Right lobe of liver (tissue), 6 donors: ENCODE data around the gene HES3. TPM values are rescaled to one million over a fixed set of nuclear protein-coding genes. Genes with fewer than 3 reads are reported as not detected.

Experiments used
- ATAC-seq, 4 donors: fragments of 200-7000 bp; cut with Tn5 transposase; one replicate each; pipeline ENCODE4 v1.9.1; 2020; ENCODE audit warnings: mild to moderate bottlenecking in 4 of 4, moderate library complexity in 4 of 4
- DNase-seq, 3 donors: peaks; one replicate each; pipeline ENCODE4 v3.0.0-alpha.2; 2020
- H3K27ac ChIP-seq, 3 donors: fragments of 200-600 bp; one replicate each; pipeline ENCODE4 v1.8.0; 2022
- H3K27me3 ChIP-seq, 2 donors: fragments of 200-600 bp; one replicate each; pipeline ENCODE4 v1.8.0; 2022
- H3K36me3 ChIP-seq, 4 donors: fragments of 200-600 bp; sonication (generic) in 1 of 4; one replicate each; pipeline versions ENCODE4 v1.5.1 to v1.8.0; 2017 to 2022; ENCODE audit warnings: control low read depth in 1 of 4
- H3K4me1 ChIP-seq, 4 donors: fragments of 200-600 bp; sonication (generic) in 1 of 4; one replicate each; pipeline versions ENCODE4 v1.5.1 to v1.8.0; 2017 to 2022; ENCODE audit warnings: control low read depth in 1 of 4
- H3K4me3 ChIP-seq, 3 donors: fragments of 200-600 bp; one replicate each; pipeline ENCODE4 v1.8.0; 2022
- H3K9me3 ChIP-seq, 4 donors: fragments of 200-600 bp; sonication (generic) in 1 of 4; one replicate each; pipeline versions ENCODE4 v1.5.1 to v1.8.0; 2017 to 2022; ENCODE audit warnings: control low read depth in 1 of 4
- POLR2A ChIP-seq: fragments of 450-650 bp; IDR thresholded peaks from one replicate; pipeline ENCODE4 v1.6.1; 2017; ENCODE audit warnings: antibody characterized with exemption, mild to moderate bottlenecking
- WGBS: methylation state at CpG from one replicate; pipeline ENCODE4 v1.1.6; 2018; ENCODE audit warnings: low coverage, low lambda C conversion rate; ENCODE audit not compliant: insufficient coverage; ENCODE audit errors: missing lambda C conversion rate; 5-methylcytosine and 5-hydroxymethylcytosine counted together
- intact Hi-C, 2 donors: fragments of 100-400 bp; cut with DNase I; formaldehyde crosslinking; loops; one replicate each; pipeline versions ENCODE4 v1.11.2 to v1.14.1; 2022
- total RNA-seq, 6 experiments: library from RNA; depleted of rRNA in 2 of 6; stranded (reverse); fragments of >200 nt in 2 of 6; fragmentation: NEBNext Ultra II Directional in 3 of 6; extraction: Animal tissue kit (Norgen Biotek cat#: 25700) in 3 of 6; gene quantifications; one replicate each; pipeline versions ENCODE4 v1.1.0 to v1.2.4, GENCODE V29; 2016 to 2023
- TF ChIP-seq, protein P1 (sequence below), 4 donors: fragments of 200-600 bp in 3 of 4; fragments of 450-650 bp in 1 of 4; IDR thresholded peaks; one replicate each; pipeline versions ENCODE4 v1.5.1 to v1.8.0; 2016 to 2022; ENCODE audit warnings: antibody characterized with exemption in 4 of 4, mild to moderate bottlenecking in 2 of 4
- donor health status: DM: no; HTN: yes; CAD: no.
- donor health status: DM: no; HTN: no; CAD: no.
- donor health status: DM: no; HTN: no; CAD: no.
- donor health status: DM: no; HTN: yes; CAD: no.
- donor health status: DM: no; HTN: yes; CAD: no.

Gene HES3
- total RNA-seq, 6 experiments from 2014 or later, result not detected

DNA sequence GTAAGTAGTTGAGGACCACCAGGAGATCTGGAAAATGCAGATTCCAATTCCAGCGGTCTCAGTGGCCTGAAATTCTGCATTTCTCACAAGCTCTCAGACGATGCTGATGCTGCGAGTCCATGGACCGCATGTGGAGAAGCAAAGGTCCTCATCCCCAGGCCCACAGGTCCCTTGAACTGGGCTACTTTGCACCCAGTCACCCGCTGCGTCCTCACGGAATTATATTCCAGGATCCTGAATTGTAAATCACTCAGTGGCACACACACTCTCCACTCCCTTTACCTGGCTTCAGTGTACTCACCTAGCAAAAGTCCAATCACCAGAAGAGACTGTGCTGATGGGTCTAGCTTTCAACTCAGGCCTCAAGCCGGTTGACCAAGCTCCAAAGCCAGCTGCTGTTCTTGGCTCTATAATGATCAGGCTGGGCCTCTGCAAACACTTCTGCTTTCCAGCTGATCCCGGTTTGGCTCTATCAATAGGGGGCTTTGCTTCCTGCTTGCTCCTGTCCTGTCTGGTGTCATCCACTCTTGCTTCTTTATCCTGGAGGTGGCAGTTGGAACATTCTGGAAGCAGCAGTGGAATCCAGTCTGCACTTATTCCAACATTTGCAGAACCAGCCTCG, 43.7 kb upstream of the HES3 start:
- H3K27me3 ChIP-seq, result no peaks in the 10 kb centered on the region
- no peak for DNase-seq
- no peak for ATAC-seq
- intact Hi-C loops, result no loop called here
- no peak for TF ChIP-seq POLR2A
- TF ChIP-seq, protein P1, sequence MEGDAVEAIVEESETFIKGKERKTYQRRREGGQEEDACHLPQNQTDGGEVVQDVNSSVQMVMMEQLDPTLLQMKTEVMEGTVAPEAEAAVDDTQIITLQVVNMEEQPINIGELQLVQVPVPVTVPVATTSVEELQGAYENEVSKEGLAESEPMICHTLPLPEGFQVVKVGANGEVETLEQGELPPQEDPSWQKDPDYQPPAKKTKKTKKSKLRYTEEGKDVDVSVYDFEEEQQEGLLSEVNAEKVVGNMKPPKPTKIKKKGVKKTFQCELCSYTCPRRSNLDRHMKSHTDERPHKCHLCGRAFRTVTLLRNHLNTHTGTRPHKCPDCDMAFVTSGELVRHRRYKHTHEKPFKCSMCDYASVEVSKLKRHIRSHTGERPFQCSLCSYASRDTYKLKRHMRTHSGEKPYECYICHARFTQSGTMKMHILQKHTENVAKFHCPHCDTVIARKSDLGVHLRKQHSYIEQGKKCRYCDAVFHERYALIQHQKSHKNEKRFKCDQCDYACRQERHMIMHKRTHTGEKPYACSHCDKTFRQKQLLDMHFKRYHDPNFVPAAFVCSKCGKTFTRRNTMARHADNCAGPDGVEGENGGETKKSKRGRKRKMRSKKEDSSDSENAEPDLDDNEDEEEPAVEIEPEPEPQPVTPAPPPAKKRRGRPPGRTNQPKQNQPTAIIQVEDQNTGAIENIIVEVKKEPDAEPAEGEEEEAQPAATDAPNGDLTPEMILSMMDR (IDR thresholded peaks at IDR 0.05), result no peak
- peaks cover 0 to 18% (median 6%) of the 10 kb centered on the region in 4 donors for H3K36me3 ChIP-seq
- peaks cover 0 to 12% (median 3%) of the 10 kb centered on the region in 4 donors for H3K4me1 ChIP-seq
- no peaks in the 10 kb centered on the region for H3K9me3 ChIP-seq
- peak overlapping the region; percentile 55 to 84 (median 60) for H3K27ac ChIP-seq
- 93% methylated on average over 6 of the region's 10 CpGs for WGBS
- peak overlapping the region; percentile 99 to 100 (median 100) for H3K4me3 ChIP-seq

DNA sequence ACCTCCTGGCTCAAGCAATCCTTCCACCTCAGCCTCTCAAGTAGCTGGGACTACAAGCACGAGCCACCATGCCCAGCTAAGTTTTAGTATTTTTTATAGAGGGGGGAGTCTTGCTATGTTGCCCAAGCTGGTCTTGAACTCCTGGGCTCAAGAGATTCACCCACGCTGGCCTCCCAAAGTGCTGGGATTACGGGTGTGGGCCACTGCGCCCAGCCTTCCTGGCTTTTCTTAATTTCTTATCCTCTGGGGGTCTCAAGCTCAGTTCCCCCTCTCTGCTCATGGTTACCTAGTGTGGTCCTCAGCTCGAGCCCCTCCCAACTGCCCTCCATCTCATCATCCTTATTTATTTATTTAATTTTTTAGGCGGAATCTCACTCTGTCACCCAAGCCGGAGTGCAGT, 41.7 kb upstream of the HES3 start:
- WGBS, result 86% methylated on average over 7 of the region's 7 CpGs
- ATAC-seq (no peak), DNase-seq (peak in 1 of 3 donors; percentile 17)
- H3K36me3 ChIP-seq, result no peaks in the 10 kb centered on the region
- intact Hi-C loops, result no loop called here
- TF ChIP-seq POLR2A, result no peak
- TF ChIP-seq, protein P1 (IDR thresholded peaks at IDR 0.05), result no peak
- no peaks in the 10 kb centered on the region for H3K9me3 ChIP-seq
- peaks cover 0 to 12% (median 3%) of the 10 kb centered on the region in 4 donors for H3K4me1 ChIP-seq
- no peak overlapping the region for H3K27ac ChIP-seq
- no peaks in the 10 kb centered on the region for H3K27me3 ChIP-seq
- no peak overlapping the region for H3K4me3 ChIP-seq

DNA sequence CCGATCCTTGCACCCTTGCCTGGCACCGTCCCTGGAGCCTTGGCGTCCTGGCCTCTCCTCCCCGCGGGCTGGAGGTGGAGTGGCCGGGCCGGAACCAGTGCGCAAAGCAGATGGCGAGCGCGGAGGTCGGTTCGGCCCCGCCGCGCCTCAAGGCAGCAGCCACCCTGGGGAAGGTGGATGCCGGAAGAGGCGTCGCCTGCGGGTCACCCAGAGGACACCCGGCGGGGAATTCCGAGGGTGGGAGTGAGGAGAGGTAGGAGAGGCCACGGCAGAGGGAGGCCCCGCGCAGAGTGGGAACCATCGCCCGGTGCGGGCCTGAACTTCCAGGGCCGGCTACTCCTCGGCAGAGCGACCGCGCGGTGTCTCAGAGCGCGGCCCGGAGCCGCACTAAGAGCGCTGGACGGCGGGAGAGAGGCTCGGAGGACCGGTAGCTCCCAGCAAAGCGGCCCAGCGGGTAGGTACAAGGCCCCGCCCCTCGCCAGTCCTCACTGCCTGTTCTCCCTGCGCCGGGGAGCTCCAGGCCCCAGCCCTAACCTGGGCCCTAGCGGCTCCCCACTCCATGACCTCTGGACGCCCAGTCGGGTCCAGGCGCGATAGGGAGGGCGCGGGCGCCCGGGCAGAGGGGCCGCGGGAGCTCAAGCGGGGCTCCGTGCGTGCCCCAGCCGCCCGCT, 38.0 kb upstream of the HES3 start, which contains the start of gene RNF207:
RNF207 (plus strand) TSS at position 271 of the 671 bp plus-strand sequence. CDS start 417 bp downstream, outside the sequence.
- H3K9me3 ChIP-seq, result no peaks in the 10 kb centered on the region
- peak within 1 kb of the TSS; percentile 54 to 59 (median 56) for H3K27ac ChIP-seq
- peak; percentile 74 for TF ChIP-seq POLR2A
- TF ChIP-seq, protein P1 (IDR thresholded peaks at IDR 0.05), result no peak
- 5% methylated on average over 4 of the region's 66 CpGs for WGBS
- DNase-seq, result peak; percentile 81 to 87 (median 85)
- H3K27me3 ChIP-seq, result no peaks in the 10 kb centered on the region
- peak; percentile 82 to 89 (median 86) for ATAC-seq
- H3K4me1 ChIP-seq, result no peaks in the 10 kb centered on the region
- no peaks in the 10 kb centered on the region for H3K36me3 ChIP-seq
- peak within 1 kb of the TSS; percentile 67 to 85 (median 68) for H3K4me3 ChIP-seq
- intact Hi-C loops, result no loop called here

DNA sequence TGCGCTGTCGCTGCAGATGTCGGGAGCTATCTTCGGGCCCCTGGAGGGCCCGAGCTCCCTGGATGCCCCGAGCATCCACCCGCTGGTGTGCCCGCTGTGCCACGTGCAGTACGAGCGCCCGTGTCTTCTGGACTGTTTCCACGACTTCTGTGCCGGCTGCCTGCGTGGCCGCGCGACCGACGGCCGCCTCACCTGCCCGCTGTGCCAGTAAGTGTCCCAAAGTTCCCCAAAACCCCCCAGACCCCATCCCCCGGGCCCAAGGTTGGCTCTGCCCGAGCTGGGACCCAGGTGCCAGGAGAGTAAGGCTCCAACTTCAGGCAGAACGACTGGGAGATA, 37.5 kb upstream of the HES3 start:
- no peaks in the 10 kb centered on the region for H3K9me3 ChIP-seq
- 20% methylated on average over 1 of the region's 25 CpGs for WGBS
- H3K4me3 ChIP-seq, result peak overlapping the region; percentile 67 to 85 (median 68)
- H3K27ac ChIP-seq, result peak overlapping the region; percentile 54 to 59 (median 56)
- H3K27me3 ChIP-seq, result no peaks in the 10 kb centered on the region
- intact Hi-C loops, result no loop called here
- H3K36me3 ChIP-seq, result no peaks in the 10 kb centered on the region
- DNase-seq, result no peak
- peak in 1 of 4 donors; percentile 4 for ATAC-seq
- no peaks in the 10 kb centered on the region for H3K4me1 ChIP-seq
- TF ChIP-seq, protein P1 (IDR thresholded peaks at IDR 0.05), result no peak
- TF ChIP-seq POLR2A, result no peak
